ENCODE data around the gene TMEM145.
A peak's percentile ranks its signal among the peaks of the same experiment; 100 is the strongest.

TMEM145 gene

GRCh38 chr19:42297039-42297438, 16.1 kb upstream of the TMEM145 start:
- no peak for TF ChIP-seq CTCF (conservative IDR thresholded peaks at IDR 0.05)
- no peak overlapping the region for H3K27ac ChIP-seq

- H3K27ac ChIP-seq = peak within 1 kb of the TSS; percentile 85
- no peak for TF ChIP-seq CTCF (conservative IDR thresholded peaks at IDR 0.05)
Observed at GRCh38 chr19:42301646-42302203, 11.4 kb upstream of the TMEM145 start, which contains the start of gene PRR19. PRR19 (plus strand) TSS chr19:42302132; CDS start chr19:42309585, 7,453 bp downstream.

GRCh38 chr19:42303101-42303464, 10.0 kb upstream of the TMEM145 start:
- no peak for TF ChIP-seq CTCF (conservative IDR thresholded peaks at IDR 0.05)

GRCh38 chr19:42303876-42304275, 9.2 kb upstream of the TMEM145 start:
- no peak for TF ChIP-seq CTCF (conservative IDR thresholded peaks at IDR 0.05)
- H3K27ac ChIP-seq = peak overlapping the region; percentile 85; the same call in 1 of the 2 replicates

More at GRCh38 chr19:42303101-42303464, 10.0 kb upstream of the TMEM145 start:
- peak overlapping the region; percentile 85 for H3K27ac ChIP-seq

- H3K27ac ChIP-seq = no peak overlapping the region
- TF ChIP-seq CTCF (conservative IDR thresholded peaks at IDR 0.05) = no peak
Observed at GRCh38 chr19:42306646-42307045, 6.5 kb upstream of the TMEM145 start.

GRCh38 chr19:42309686-42310085, 3.4 kb upstream of the TMEM145 start:
- TF ChIP-seq CTCF (conservative IDR thresholded peaks at IDR 0.05) = no peak
- H3K27ac ChIP-seq = no peak overlapping the region

- H3K27ac ChIP-seq = no peak overlapping the region
- TF ChIP-seq CTCF (conservative IDR thresholded peaks at IDR 0.05) = no peak
Observed at GRCh38 chr19:42311657-42312056, 1.5 kb upstream of the TMEM145 start.
